Stimulated activated CD4-positive, alpha-beta T cell treated with anti-CD3 and anti-CD28 coated beads, Interleukin-1b, Interleukin-23, amount 100 ng/mL, for 4 hours (primary cell): ENCODE results near the gene LIMA1.
"Not testable (repeated sequence)": the region's sequence is repeated elsewhere in the genome, so short reads cannot be mapped to it uniquely, and the experiment has no call there.

Experiments used
- DNase-seq, 2 donors: peaks; one replicate each; pipeline ENCODE4 v3.0.0-alpha.2; 2020; ENCODE audit warnings: low read depth in 2 of 2

LIMA1 gene

GRCh38 chr12:50248411-50248810, 34.9 kb downstream of the LIMA1 start:
- no peak for DNase-seq

- not testable (repeated sequence) for DNase-seq
Observed at GRCh38 chr12:50247665-50248064, 35.7 kb downstream of the LIMA1 start.

- DNase-seq = peak in 1 of 2 donors; percentile 6
Observed at GRCh38 chr12:50246873-50247612, 36.3 kb downstream of the LIMA1 start.

DNA sequence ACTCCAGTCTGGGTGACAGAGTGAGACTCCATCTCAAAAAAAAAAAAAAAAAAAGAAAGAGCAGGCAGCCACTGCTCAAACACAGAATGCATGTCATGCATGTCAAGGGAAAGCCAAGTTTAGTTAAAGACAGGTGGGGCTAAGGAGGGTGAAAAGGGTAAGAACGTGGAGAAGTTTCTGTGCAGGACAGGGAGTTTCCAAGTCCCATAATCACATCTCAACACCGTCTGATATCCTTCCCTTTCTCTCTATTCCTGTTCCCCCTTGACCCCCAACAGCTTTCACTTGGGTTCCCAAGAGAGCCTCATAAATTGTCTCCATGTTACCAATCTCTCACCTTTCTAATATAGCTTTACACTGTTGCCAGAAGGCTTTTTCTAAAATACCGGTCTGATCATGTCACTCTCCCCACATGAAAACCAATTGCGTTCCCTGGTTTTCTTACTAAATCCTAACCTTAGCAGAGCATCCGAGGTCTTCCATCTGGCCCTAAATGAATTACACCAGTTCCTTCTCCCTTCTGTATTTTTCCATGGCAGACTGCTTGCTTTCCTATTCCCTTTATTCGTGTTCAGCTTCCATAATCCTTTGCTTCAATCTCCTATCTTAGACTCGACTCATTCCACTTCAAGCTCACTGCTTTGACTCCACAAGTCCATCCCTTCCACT, 37.0 kb downstream of the LIMA1 start:
- DNase-seq = no peak

DNA sequence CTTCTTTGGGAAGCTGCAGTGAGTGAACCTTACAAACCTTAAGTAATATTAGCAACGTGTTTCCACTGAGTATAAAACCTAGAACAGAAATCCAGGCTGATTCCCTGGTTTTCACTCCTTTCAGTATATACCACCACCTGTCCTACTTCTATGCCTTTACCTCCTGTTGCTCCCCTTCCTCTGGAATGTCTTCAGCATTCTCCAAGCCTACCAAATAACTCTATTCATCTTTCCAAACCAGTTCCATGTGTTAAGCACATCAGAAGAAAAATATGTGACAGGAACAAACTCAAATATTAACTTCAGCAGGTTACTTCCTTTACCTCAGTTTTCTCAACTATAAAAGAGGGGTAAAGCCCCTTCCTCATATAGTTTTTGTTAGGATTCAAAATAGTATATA, 39.8 kb downstream of the LIMA1 start:
- DNase-seq = no peak

- no peak for DNase-seq
Observed at GRCh38 chr12:50242751-50243191, 40.5 kb downstream of the LIMA1 start.

DNA sequence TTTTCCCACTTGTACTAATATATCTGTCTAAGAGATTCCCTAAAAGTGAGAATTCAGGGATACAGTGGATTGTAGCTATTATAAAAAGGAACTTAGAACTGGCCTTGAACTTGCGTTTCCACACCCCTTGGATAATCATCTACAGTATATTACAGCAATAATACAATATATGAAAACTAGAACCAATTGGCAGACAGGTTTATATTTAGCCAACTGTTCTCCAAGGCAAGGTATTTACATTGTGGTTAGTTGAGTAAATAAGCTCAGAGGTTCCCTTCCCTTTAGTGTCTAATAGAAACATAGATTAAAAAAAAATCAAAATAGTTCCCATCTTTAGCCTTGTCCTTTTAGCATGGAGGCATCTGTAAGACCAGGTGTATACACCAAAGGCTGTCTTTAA, 42.1 kb downstream of the LIMA1 start:
- DNase-seq = no peak

DNA sequence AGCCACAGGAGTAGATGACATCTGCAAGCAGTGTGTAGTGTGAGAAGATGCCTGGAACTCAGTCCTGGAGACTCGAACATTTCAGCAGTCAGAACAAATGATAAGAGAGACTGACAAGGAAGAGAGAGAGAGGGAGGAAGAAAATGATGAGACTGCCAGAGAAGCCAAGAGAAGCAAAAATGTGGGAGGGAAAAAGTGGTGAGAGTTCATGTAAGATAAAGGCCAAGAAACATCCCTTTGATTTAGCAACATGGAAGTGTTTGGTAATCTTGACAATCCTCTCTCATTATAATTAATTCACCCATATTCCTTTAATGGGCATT, 42.6 kb downstream of the LIMA1 start:
- no peak for DNase-seq

DNA sequence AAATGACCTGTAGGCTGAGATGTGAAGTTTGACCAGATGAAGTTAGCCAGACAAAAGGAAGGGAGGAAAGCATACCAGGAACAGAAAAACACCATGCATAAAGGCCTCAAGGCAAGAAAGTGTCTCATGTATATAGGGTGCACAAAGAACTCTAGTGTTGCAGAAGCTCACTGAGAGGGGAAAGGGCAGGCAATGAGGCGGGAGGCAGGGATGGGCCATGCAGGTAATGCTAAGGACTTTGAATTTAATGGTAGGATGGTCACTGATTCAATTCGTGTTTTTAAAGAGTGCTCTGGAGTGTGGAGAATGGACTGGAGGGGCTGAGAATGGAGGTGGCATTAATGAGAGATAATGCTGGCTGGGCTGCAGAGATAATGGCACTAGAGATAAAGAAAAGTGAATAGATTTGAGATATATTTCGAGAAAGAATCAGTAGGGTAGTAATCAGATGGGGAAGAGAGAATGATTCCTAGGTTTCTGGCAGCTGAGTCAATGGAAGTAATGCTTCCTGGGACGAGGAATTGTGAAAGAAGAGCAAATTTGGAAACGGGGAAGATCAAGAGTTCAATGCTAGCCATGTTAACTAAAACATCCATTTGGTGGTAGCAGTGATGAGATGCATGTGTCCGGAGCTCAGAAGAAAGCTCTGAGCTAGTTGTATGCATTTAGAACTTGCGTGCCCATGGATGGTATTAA, 43.1 kb downstream of the LIMA1 start:
- DNase-seq = no peak

- no peak for DNase-seq
Observed at GRCh38 chr12:50239355-50239891, 43.9 kb downstream of the LIMA1 start.

- no peak for DNase-seq
Observed at GRCh38 chr12:50234347-50234746, 49.0 kb downstream of the LIMA1 start.

GRCh38 chr12:50232771-50233209, 50.5 kb downstream of the LIMA1 start:
- DNase-seq = no peak

DNA sequence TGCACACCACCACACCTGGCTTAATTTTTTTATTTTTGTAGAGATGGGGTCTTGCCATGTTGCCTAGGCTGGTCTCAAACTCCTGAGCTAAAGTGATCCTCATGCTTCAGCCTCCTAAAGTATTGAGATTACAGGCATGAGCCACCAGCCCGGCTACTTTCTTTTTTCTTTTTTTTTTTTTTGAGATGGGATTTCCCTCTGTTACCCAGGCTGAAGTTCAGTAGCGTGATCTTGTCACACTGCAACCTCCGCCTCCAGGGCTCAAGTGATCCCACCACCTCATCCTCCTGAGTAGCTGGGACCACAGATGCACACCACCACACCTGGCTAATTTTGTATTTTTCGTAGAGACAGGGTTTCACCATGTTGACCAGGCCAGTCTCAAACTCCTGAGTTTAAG, 51.1 kb downstream of the LIMA1 start:
- no peak for DNase-seq

DNA sequence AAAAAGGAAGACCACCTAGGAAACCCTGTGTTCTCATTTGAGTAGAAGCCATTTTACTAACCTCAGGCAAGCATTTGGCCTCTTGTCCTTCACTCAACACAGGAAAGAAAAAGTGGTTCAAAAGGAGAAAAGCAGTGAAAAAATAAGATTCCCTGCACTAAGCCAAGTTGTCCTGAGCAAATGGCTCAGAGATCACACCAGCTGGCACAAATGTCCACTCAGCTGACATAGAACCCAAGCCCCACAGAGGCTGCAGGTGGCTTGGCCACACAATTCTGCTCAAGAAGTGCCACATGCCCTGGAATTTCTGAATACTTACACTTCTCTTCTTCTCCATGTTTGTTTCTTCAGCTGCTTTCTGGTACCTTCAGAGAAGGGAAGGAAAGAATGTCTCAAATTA, 52.0 kb downstream of the LIMA1 start:
- DNase-seq = no peak

DNA sequence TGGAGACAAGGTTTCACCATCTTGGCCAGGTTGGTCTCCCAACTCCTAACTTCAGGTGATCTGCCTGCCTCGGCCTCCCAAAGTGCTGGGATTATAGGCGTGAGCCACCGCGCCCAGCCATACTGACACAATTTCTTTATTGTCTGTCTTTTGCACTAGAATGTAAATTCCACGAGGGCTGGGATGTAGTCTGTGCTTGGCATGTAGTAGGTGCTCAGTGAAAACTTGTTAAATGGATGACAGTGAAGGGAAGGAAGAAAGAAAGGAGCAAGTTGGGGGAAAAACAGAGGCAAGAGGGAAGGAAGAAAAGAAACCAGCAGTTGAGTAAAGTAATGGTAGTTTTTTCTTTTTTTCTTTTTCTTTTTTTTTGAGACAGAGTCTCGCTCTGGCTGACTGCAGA, 53.1 kb downstream of the LIMA1 start:
- DNase-seq = no peak

DNA sequence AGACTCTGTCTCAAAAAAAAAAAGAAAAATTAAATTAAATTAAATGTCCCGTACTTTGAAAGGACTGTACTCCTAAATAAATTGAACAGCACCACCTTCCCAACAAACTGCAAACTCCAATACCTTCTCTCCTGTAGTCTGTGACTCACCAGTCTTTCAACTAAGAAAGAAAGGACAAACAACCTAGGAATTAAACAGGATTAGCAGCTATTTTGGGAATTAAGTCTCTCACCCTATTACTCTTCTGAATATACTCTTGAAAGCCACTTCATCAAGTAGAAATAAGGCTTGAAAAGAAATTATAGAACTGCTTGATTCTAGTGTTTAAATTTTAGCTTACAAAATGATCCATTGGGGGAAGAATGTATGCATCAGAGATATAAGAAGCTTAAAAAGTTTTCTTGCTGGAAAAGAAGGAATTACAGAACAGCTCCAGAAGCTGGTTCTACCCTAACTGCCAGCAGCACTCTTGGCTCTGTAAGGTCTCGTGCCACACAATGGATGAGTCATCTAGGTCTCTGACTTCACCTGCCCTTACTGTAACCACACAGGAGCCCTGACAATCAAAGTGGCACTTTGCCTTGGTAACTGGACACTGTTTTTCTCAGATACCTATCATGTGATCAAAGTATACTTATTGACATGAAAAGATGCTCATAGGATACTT, 59.2 kb downstream of the LIMA1 start:
- DNase-seq = peak in 1 of 2 donors; percentile 27

DNA sequence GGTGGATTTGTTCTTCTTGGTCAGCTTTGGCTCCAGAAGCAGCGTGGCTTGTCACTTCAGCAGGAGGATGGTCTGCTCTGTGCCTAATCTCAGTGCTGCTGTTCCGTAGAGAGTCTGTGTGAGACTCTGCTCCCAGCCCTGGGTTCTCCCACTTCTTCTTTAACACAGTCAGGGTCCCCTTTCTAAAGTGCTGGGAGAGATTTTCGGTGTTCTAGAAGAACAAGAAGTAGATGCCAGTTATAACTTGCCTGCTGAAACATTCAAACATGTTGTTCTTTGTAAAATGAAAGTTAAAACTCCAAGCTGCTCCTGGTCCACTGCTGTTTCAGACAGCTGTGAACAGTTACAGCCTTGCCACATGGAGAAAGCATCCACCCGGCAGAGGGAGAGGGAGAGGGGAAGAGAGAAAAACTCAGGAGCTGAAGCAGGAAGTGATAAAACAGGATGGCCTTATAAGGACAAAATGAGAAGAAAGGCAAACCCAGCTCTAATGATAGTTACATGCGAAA, 61.0 kb downstream of the LIMA1 start:
- DNase-seq = no peak

- no peak for DNase-seq
Observed at GRCh38 chr12:50221228-50222008, 61.9 kb downstream of the LIMA1 start.

GRCh38 chr12:50220363-50220995, 62.8 kb downstream of the LIMA1 start:
- no peak for DNase-seq

- DNase-seq = no peak
Observed at GRCh38 chr12:50219544-50219943, 63.8 kb downstream of the LIMA1 start.

DNA sequence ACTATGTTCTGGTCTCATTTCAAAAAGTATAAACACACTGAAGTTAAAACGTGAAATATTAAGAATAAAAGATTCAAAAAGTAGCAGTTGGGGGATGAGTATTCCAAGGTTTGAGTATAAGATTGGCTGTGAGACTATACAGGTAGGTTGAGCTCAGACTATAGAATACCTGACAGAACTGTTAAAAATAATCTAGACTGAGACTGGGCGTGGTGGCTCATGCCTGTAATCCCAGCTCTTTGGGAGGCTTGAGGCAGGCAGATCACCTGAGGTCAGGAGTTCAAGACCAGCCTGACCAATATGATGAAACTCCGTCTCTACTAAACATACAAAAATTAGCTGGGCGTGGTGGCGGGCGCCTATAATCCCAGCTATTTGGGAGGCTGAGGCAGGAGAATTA, 64.3 kb downstream of the LIMA1 start:
- DNase-seq = not testable (repeated sequence)
